DOHH2 (cell line): ENCODE measurements around the gene PLA2G4B.

Experiments used
- H3F3A ChIP-seq: fragments of 200-600 bp; sonication (generic), shearing (Covaris generic); 2 replicates; pipeline ENCODE4 v1.6.0; 2016; ENCODE audit warnings: antibody characterized with exemption, mild to moderate bottlenecking; ENCODE audit not compliant: control insufficient read depth, insufficient read depth
- H3K27ac ChIP-seq: fragments of 200-600 bp; sonication (generic); 2 replicates; pipeline ENCODE4 v1.5.1; 2014; ENCODE audit warnings: low read depth, mild to moderate bottlenecking, low read length, moderate library complexity
- H3K27me3 ChIP-seq: fragments of 200-600 bp; sonication (generic); 2 replicates; pipeline ENCODE4 v1.6.1; 2014; ENCODE audit warnings: mild to moderate bottlenecking, low read length, mixed read lengths; ENCODE audit not compliant: control insufficient read depth
- H3K36me3 ChIP-seq: fragments of 200-600 bp; sonication (generic); 2 replicates; pipeline ENCODE4 v1.6.1; 2014; ENCODE audit warnings: mild to moderate bottlenecking, low read length, moderate library complexity, mixed read lengths; ENCODE audit not compliant: control insufficient read depth
- H3K4me1 ChIP-seq: fragments of 200-600 bp; sonication (generic); 2 replicates; pipeline ENCODE4 v1.6.1; 2014; ENCODE audit warnings: mild to moderate bottlenecking, low read length, mixed read lengths; ENCODE audit not compliant: control insufficient read depth
- H3K4me2 ChIP-seq: fragments of 200-600 bp; sonication (generic); 2 replicates; pipeline ENCODE4 v1.6.0; 2014; ENCODE audit warnings: mild to moderate bottlenecking, low read length, moderate library complexity
- H3K4me3 ChIP-seq: fragments of 200-600 bp; sonication (generic); 2 replicates; pipeline ENCODE4 v1.5.1; 2014; ENCODE audit warnings: mild to moderate bottlenecking, low read length, mixed read lengths
- H3K79me2 ChIP-seq: fragments of 200-600 bp; sonication (generic); 2 replicates; pipeline ENCODE4 v1.6.1; 2014; ENCODE audit warnings: mild to moderate bottlenecking, low read length, mixed read lengths; ENCODE audit not compliant: control insufficient read depth
- H3K9me2 ChIP-seq: fragments of 200-600 bp; sonication (generic); replicated peaks from 2 replicates; pipeline ENCODE4 v1.6.1; 2014; ENCODE audit warnings: mild to moderate bottlenecking, low read length, mixed read lengths; ENCODE audit not compliant: control insufficient read depth
- H3K9me3 ChIP-seq: fragments of 200-600 bp; sonication (generic); 2 replicates; pipeline ENCODE4 v1.6.1; 2014; ENCODE audit warnings: antibody characterized with exemption, low read length, mixed read lengths; ENCODE audit not compliant: control insufficient read depth, insufficient read depth
- H4K20me1 ChIP-seq: fragments of 200-600 bp; sonication (generic); 2 replicates; pipeline ENCODE4 v1.6.0; 2014; ENCODE audit warnings: low read depth, mild to moderate bottlenecking, antibody characterized with exemption, low read length, moderate library complexity; ENCODE audit not compliant: control insufficient read depth, insufficient read depth
- CTCF ChIP-seq: fragments of 200-600 bp; sonication (generic); IDR thresholded peaks from one replicate; pipeline ENCODE4 v1.5.1; 2014; ENCODE audit warnings: antibody characterized with exemption, mild to moderate bottlenecking, low read depth, low read length; ENCODE audit not compliant: poor library complexity, severe bottlenecking
- EZH2phosphoT487 ChIP-seq: fragments of 200-600 bp; sonication (generic); IDR thresholded peaks from 2 replicates; pipeline ENCODE4 v1.6.1; 2017; ENCODE audit warnings: borderline replicate concordance, mild to moderate bottlenecking, antibody characterized with exemption, low read length, moderate library complexity, mixed read lengths

The PLA2G4B gene

GRCh38 chr15:41879321-41879845 lies 40.7 kb downstream of the PLA2G4B start:
- peaks cover 29% of the 10 kb centered on the region for H3K4me1 ChIP-seq
- no peak overlapping the region for H3K27ac ChIP-seq
- H3K4me2 ChIP-seq, result no peak overlapping the region
- no peaks in the 10 kb centered on the region for H3K27me3 ChIP-seq
- no peaks in the 10 kb centered on the region for H4K20me1 ChIP-seq
- no peaks in the 10 kb centered on the region for H3K9me3 ChIP-seq
- no peak for TF ChIP-seq EZH2phosphoT487
- TF ChIP-seq CTCF, result no peak
- H3K4me3 ChIP-seq, result no peak overlapping the region
- H3K9me2 ChIP-seq, result no peaks in the 10 kb centered on the region
- H3K36me3 ChIP-seq, result no peaks in the 10 kb centered on the region
- H3F3A ChIP-seq, result 0 out of 2 replicates have a peak, but pooled peaks cover 2% of the 10 kb centered on the region
- no peaks in the 10 kb centered on the region for H3K79me2 ChIP-seq

- H3K4me1 ChIP-seq, result peaks cover 27% of the 10 kb centered on the region
- H3K9me2 ChIP-seq, result no peaks in the 10 kb centered on the region
- no peak overlapping the region for H3K4me3 ChIP-seq
- TF ChIP-seq EZH2phosphoT487 (no peak), CTCF (no peak)
- H4K20me1 ChIP-seq, result no peaks in the 10 kb centered on the region
- no peaks in the 10 kb centered on the region for H3K9me3 ChIP-seq
- 0 out of 2 replicates have a peak, but pooled peaks cover 2% of the 10 kb centered on the region for H3F3A ChIP-seq
- H3K27me3 ChIP-seq, result no peaks in the 10 kb centered on the region
- no peak overlapping the region for H3K27ac ChIP-seq
- no peaks in the 10 kb centered on the region for H3K36me3 ChIP-seq
- H3K4me2 ChIP-seq, result no peak overlapping the region
- no peaks in the 10 kb centered on the region for H3K79me2 ChIP-seq
Observed at GRCh38 chr15:41880156-41880877, 41.7 kb downstream of the PLA2G4B start.

GRCh38 chr15:41881086-41881485 lies 42.4 kb downstream of the PLA2G4B start:
- no peaks in the 10 kb centered on the region for H4K20me1 ChIP-seq
- H3F3A ChIP-seq, result 0 out of 2 replicates have a peak, but pooled peaks cover 2% of the 10 kb centered on the region
- TF ChIP-seq CTCF (no peak), EZH2phosphoT487 (no peak)
- no peaks in the 10 kb centered on the region for H3K36me3 ChIP-seq
- H3K9me3 ChIP-seq, result no peaks in the 10 kb centered on the region
- no peak overlapping the region for H3K4me2 ChIP-seq
- H3K9me2 ChIP-seq, result no peaks in the 10 kb centered on the region
- no peak overlapping the region for H3K27ac ChIP-seq
- no peak overlapping the region for H3K4me3 ChIP-seq
- H3K4me1 ChIP-seq, result peaks cover 20% of the 10 kb centered on the region
- H3K79me2 ChIP-seq, result no peaks in the 10 kb centered on the region
- no peaks in the 10 kb centered on the region for H3K27me3 ChIP-seq
